Measurements from ENCODE around the gene DUSP6.

DNA sequence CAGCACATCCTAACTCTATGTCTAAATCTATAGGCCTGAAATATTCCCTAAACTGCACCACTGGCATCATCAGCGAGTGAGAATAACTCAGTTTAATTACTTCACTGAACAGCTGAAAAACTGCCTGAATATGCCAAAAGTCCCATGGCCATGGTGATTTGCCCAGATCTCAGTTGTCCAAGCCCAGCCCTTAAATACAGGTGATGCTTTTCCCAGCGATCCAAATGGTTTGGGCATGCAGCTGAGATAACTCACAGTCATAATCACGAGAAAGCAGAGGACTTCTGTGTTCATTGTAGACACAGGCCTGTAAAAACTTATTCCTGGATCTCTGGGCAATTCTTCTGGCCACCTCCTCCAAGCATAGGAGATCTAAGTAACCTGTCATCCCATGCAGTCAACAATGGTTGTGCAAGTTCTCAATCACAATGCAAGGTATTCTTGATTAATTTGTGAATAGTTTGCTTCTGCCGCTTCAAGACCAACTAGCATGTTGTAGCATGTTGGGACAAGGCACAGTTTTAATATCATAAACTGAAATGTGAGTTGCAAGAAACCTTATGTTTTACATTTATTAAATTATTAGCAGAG, 40.5 kb downstream of the DUSP6 start:
- TF ChIP-seq EZH2 (IDR thresholded peaks at IDR 0.05; ENCODE audit: borderline replicate concordance, insufficient read depth, low read length, poor library complexity, severe bottlenecking) (no peak), CTCF (IDR thresholded peaks at IDR 0.05; ENCODE audit: poor library complexity, severe bottlenecking) (no peak)

Data from neural cell (in vitro differentiated cells).